H9 (cell line): ENCODE results near the gene PPP1R12A. TPM values are rescaled to one million over a fixed set of nuclear protein-coding genes. Genes with fewer than 3 reads are reported as not detected.

Experiments
- DNase-seq: peaks from one replicate; pipeline ENCODE4 v3.0.0-alpha.2; 2017
- H2AFZ ChIP-seq: one replicate; pipeline ENCODE4 v1.6.1; 2013; ENCODE audit warnings: mild to moderate bottlenecking, low read length, control low read depth, moderate library complexity
- H2AK5ac ChIP-seq: 2 replicates; pipeline ENCODE4 v1.6.1; 2013; ENCODE audit warnings: low read length, control low read depth, mixed read lengths; ENCODE audit not compliant: insufficient read length
- H2BK120ac ChIP-seq: one replicate; pipeline ENCODE4 v1.6.1; 2013; ENCODE audit warnings: low read depth, mild to moderate bottlenecking, low read length, control low read depth, inconsistent platforms; ENCODE audit not compliant: poor library complexity, severe bottlenecking
- H2BK12ac ChIP-seq: 2 replicates; pipeline ENCODE4 v1.6.1; 2013; ENCODE audit warnings: low read length, control low read depth, mixed read lengths, low read depth; ENCODE audit not compliant: insufficient read length
- H2BK15ac ChIP-seq: 2 replicates; pipeline ENCODE4 v1.6.1; 2013; ENCODE audit warnings: low read depth, low read length, control low read depth
- H2BK20ac ChIP-seq: one replicate; pipeline ENCODE4 v1.6.1; 2013; ENCODE audit warnings: low read depth, mild to moderate bottlenecking, low read length, control low read depth, inconsistent platforms; ENCODE audit not compliant: poor library complexity, severe bottlenecking
- H2BK5ac ChIP-seq: 2 replicates; pipeline ENCODE4 v1.6.1; 2013; ENCODE audit warnings: low read length, control low read depth, mixed read lengths; ENCODE audit not compliant: insufficient read length
- H3K14ac ChIP-seq: 2 replicates; pipeline ENCODE4 v1.6.1; 2013; ENCODE audit warnings: low read length, control low read depth; ENCODE audit not compliant: insufficient read depth
- H3K18ac ChIP-seq: 2 replicates; pipeline ENCODE4 v1.6.1; 2013; ENCODE audit warnings: low read depth, mild to moderate bottlenecking, mixed read lengths, low read length, control low read depth; ENCODE audit not compliant: insufficient read length
- H3K23ac ChIP-seq: 2 replicates; pipeline ENCODE4 v1.6.1; 2013; ENCODE audit warnings: low read length, control low read depth, mixed read lengths, low read depth; ENCODE audit not compliant: insufficient read length
- H3K23me2 ChIP-seq: 2 replicates; pipeline ENCODE4 v1.6.1; 2013; ENCODE audit warnings: low read depth, mild to moderate bottlenecking, mixed read lengths, low read length, control low read depth; ENCODE audit not compliant: insufficient read length, poor library complexity, severe bottlenecking
- H3K27ac ChIP-seq: 2 replicates; pipeline ENCODE4 v1.5.1; 2013; ENCODE audit warnings: low read length, control low read depth, mixed read lengths, low read depth; ENCODE audit not compliant: insufficient read length
- H3K27me3 ChIP-seq: 2 replicates; pipeline ENCODE4 v1.6.1; 2013; ENCODE audit warnings: low read length, control low read depth, inconsistent platforms; ENCODE audit not compliant: insufficient read depth
- H3K4ac ChIP-seq: 2 replicates; pipeline ENCODE4 v1.6.1; 2013; ENCODE audit warnings: low read depth, mild to moderate bottlenecking, control low read depth, inconsistent platforms, low read length, moderate library complexity
- H3K4me1 ChIP-seq: 2 replicates; pipeline ENCODE4 v1.6.1; 2013; ENCODE audit warnings: low read length, control low read depth, inconsistent platforms; ENCODE audit not compliant: insufficient read depth
- H3K4me2 ChIP-seq: 2 replicates; pipeline ENCODE4 v1.6.1; 2013; ENCODE audit warnings: low read length, control low read depth, mixed read lengths; ENCODE audit not compliant: insufficient read length, insufficient read depth
- H3K56ac ChIP-seq: 2 replicates; pipeline ENCODE4 v1.6.1; 2013; ENCODE audit warnings: low read depth, mild to moderate bottlenecking, mixed read lengths, low read length, control low read depth; ENCODE audit not compliant: insufficient read length
- H3K79me1 ChIP-seq: 2 replicates; pipeline ENCODE4 v1.6.1; 2013; ENCODE audit warnings: low read depth, mild to moderate bottlenecking, moderate library complexity, low read length, control low read depth, inconsistent platforms; ENCODE audit not compliant: insufficient read depth, poor library complexity, severe bottlenecking
- H3K79me2 ChIP-seq: 2 replicates; pipeline ENCODE4 v1.6.1; 2013; ENCODE audit warnings: low read length, control low read depth, inconsistent platforms; ENCODE audit not compliant: insufficient read depth
- H3K9ac ChIP-seq: 2 replicates; pipeline ENCODE4 v1.6.1; 2013; ENCODE audit warnings: low read length, control low read depth, mixed read lengths; ENCODE audit not compliant: insufficient read length; ENCODE audit errors: extremely low read depth
- H3K9me3 ChIP-seq: one replicate; pipeline ENCODE4 v1.6.1; 2013; ENCODE audit warnings: low read depth, low read length, inconsistent platforms; ENCODE audit not compliant: control insufficient read depth
- H3T11ph ChIP-seq: one replicate; pipeline ENCODE4 v1.6.1; 2013; ENCODE audit warnings: mild to moderate bottlenecking, low read length, control low read depth, inconsistent platforms
- H4K20me1 ChIP-seq: one replicate; pipeline ENCODE4 v1.6.1; 2013; ENCODE audit not compliant: control insufficient read depth, insufficient read length, insufficient read depth
- H4K5ac ChIP-seq: 2 replicates; pipeline ENCODE4 v1.6.1; 2013; ENCODE audit warnings: low read depth, mild to moderate bottlenecking, mixed read lengths, low read length, control low read depth; ENCODE audit not compliant: insufficient read length
- H4K8ac ChIP-seq: replicated peaks from 2 replicates; pipeline ENCODE4 v1.6.1; 2013; ENCODE audit warnings: low read length, control low read depth, mixed read lengths, low read depth; ENCODE audit not compliant: insufficient read length
- H4K91ac ChIP-seq: 2 replicates; pipeline ENCODE4 v1.6.1; 2013; ENCODE audit warnings: low read depth, mild to moderate bottlenecking, moderate library complexity, mixed read lengths, low read length, control low read depth; ENCODE audit not compliant: insufficient read length
- H3K27ac Mint-ChIP-seq, 3 experiments: 2 replicates in 2 of 3; 3 replicates in 1 of 3; pipeline ENCODE4 v1.8.0; 2020 to 2021; ENCODE audit warnings: mixed read lengths in 3 of 3, mild to moderate bottlenecking in 1 of 3, moderate library complexity in 1 of 3
- H3K27me3 Mint-ChIP-seq: 2 replicates; pipeline ENCODE4 v1.8.0; 2021; ENCODE audit warnings: low read depth, mild to moderate bottlenecking, moderate library complexity, mixed read lengths
- H3K36me3 Mint-ChIP-seq, 3 experiments: 2 replicates in 2 of 3; 3 replicates in 1 of 3; pipeline ENCODE4 v1.8.0; 2020 to 2021; ENCODE audit warnings: low read depth in 3 of 3, mixed read lengths in 3 of 3; ENCODE audit not compliant: insufficient read depth in 1 of 3
- H3K4me1 Mint-ChIP-seq, 2 experiments: 2 replicates each; pipeline ENCODE4 v1.8.0; 2020; ENCODE audit warnings: mixed read lengths in 2 of 2
- H3K4me3 Mint-ChIP-seq, 2 experiments: 2 replicates in 1 of 2; 3 replicates in 1 of 2; pipeline ENCODE4 v1.8.0; 2020 to 2021; ENCODE audit warnings: mild to moderate bottlenecking in 2 of 2, mixed read lengths in 2 of 2, moderate library complexity in 1 of 2
- H3K9me3 Mint-ChIP-seq, 2 experiments: 2 replicates in 1 of 2; 3 replicates in 1 of 2; pipeline ENCODE4 v1.8.0; 2020; ENCODE audit warnings: mild to moderate bottlenecking in 2 of 2, mixed read lengths in 2 of 2, moderate library complexity in 1 of 2
- CTCF ChIP-seq: fragments of 200-600 bp; sonication (generic); conservative IDR thresholded peaks from 3 replicates; pipeline ENCODE4 v1.8.0; 2021; ENCODE audit warnings: antibody characterized with exemption, mild to moderate bottlenecking
- total RNA-seq: library from RNA; stranded (reverse); gene quantifications from 2 replicates; pipeline ENCODE4 v1.2.1, GENCODE V29; 2021

PPP1R12A gene
- total RNA-seq, 1 experiment from 2014 or later: 93.5 TPM

GRCh38 chr12:79732638-79733037 is 202.3 kb downstream of the PPP1R12A start:
- no peaks in the 10 kb centered on the region for H3K27me3 Mint-ChIP-seq
- Histone ChIP-seq H3K23me2 (no peaks in the 10 kb centered on the region), H3K79me2 (no peaks in the 10 kb centered on the region), H3K4ac (no peak overlapping the region), H3K79me1 (no peaks in the 10 kb centered on the region), H2AK5ac (no peak overlapping the region), H2BK120ac (no peak overlapping the region), H3K9ac (no peak overlapping the region), H3K27ac (no peak overlapping the region), H4K8ac (no peak overlapping the region), H3K14ac (no peak overlapping the region), H4K20me1 (no peaks in the 10 kb centered on the region), H3T11ph (no peak overlapping the region), H2BK5ac (no peak overlapping the region), H3K4me2 (no peak overlapping the region), H3K9me3 (no peaks in the 10 kb centered on the region), H3K4me1 (no peaks in the 10 kb centered on the region), H4K5ac (no peak overlapping the region), H3K27me3 (peaks cover 2% of the 10 kb centered on the region; the same call in 1 of the 2 replicates), H2BK12ac (no peak overlapping the region), H4K91ac (no peak overlapping the region), H2AFZ (no peak overlapping the region), H3K23ac (no peak overlapping the region), H3K18ac (no peak overlapping the region), H3K56ac (no peak overlapping the region), H2BK20ac (no peak overlapping the region), H2BK15ac (no peak overlapping the region)
- H3K27ac Mint-ChIP-seq: no peak overlapping the region
- no peak for DNase-seq
- TF ChIP-seq CTCF: no peak
- peaks cover 0 to 2% of the 10 kb centered on the region in 2 experiments; a peak in 1 of 5 replicates for H3K9me3 Mint-ChIP-seq
- H3K4me3 Mint-ChIP-seq: no peak overlapping the region; a peak in 1 of 5 replicates
- H3K36me3 Mint-ChIP-seq: no peaks in the 10 kb centered on the region
- peaks cover 8 to 10% of the 10 kb centered on the region in 2 experiments for H3K4me1 Mint-ChIP-seq
